IPS-18c (cell line): ENCODE measurements around the gene HRAS.
"Not testable (repeated sequence)": the region's sequence is repeated elsewhere in the genome, so short reads cannot be mapped to it uniquely, and the experiment has no call there.

Experiments
- H3K4me3 ChIP-seq: 2 replicates; pipeline ENCODE4 v1.7.0; 2013; ENCODE audit warnings: low read depth, mild to moderate bottlenecking, low read length, moderate library complexity; ENCODE audit not compliant: insufficient read depth
- H3K9me3 ChIP-seq: one replicate; pipeline ENCODE4 v1.6.1; 2013; ENCODE audit warnings: mild to moderate bottlenecking, low read length, moderate library complexity; ENCODE audit not compliant: control insufficient read depth, insufficient read depth

HRAS gene

DNA sequence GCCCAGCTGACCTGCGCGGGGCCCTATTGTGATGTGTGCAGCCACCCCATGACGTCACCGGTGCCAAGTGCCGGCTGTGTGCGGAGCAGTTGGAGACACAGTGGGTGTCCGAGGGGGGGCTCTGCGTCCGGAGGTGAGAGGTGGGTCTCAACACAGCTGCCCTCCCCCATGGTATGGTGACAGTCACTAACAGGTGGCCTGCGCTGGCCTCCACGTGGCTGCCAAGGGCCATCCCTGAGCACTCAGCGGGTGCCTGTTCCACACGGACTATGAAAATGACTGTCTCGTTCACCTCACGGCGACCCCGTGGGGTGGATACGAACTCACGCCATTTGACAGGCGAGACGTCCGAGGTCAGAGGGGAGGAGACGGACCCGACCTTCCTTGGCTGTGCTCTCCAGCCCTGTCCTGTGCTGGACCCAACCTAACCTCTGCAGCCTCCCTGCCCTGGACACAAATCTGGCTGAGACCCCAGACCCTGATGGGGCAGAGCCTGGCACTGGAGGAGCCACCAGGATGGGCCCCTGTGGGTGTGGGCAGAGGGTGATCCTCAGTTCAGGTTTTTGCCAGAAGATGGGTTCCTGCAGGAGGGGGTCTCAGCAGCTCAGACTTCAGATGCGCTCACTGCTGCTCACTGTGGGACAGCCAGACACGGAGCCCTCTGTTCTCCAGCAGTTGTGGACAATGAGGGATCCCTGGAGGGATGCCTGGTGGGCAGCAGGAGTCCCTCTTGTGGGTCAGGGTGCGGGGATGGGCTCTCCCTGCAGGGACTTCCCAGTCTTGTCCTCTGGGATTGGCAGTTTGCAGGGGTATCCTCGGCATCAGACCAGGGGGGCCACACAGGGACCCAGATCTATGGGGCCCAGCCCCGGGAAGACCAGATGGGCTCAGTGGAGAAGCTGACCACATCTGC, 6.3 kb downstream of the HRAS start:
- H3K4me3 ChIP-seq: no peak overlapping the region
- H3K9me3 ChIP-seq: no peaks in the 10 kb centered on the region

- Histone ChIP-seq H3K4me3 (no peak overlapping the region), H3K9me3 (no peaks in the 10 kb centered on the region)
Observed at GRCh38 chr11:528166-528814, 7.1 kb downstream of the HRAS start.

DNA sequence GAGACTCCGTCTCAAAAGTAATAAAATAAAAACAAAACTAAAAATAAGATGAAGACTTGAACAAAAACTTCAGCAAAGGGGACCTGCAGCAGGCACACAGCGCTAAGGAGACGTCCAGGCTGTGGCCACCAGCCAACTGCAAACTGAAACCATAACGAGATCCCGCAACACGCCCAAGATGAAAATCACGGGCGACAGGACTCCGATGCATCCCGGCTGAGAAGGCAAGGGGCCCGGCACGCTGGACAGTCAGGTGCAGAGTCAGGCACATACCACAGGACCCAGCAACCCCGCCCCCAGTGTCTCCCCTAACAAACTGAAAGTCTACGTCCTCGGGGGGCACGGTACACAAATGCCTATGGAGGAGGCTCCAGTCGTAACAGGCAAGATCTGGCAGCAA, 9.2 kb downstream of the HRAS start:
- Histone ChIP-seq H3K4me3 (no peak overlapping the region), H3K9me3 (no peaks in the 10 kb centered on the region)

DNA sequence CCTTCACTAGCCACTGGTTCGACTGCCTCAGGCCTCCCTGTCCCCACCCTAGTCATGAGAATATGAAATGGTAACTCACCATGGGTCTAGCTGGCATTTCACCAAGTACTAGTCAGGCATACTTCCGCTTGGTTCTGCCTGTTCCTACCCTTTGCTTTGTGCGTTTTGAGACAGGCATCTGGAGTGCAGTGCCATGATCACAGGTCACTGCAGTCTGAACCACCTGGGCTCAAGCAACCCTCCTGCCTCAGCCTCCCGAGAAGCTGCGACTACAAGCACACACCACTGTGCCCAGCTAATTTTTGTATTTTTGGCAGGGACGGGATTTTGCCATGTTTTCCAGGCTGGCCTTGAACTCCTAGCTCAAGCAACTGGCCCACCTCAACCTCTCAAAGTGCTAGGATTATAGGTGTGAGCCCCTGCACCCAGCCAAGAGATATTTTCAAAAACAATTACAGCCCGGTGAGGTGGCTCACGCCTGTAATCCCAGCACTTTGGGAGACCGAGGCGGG, 14.1 kb downstream of the HRAS start:
- H3K9me3 ChIP-seq: peaks cover 8% of the 10 kb centered on the region
- no peak overlapping the region for H3K4me3 ChIP-seq

GRCh38 chr11:520428-521176, 14.8 kb downstream of the HRAS start:
- Histone ChIP-seq H3K9me3 (peaks cover 8% of the 10 kb centered on the region), H3K4me3 (no peak overlapping the region)

GRCh38 chr11:518463-519202, 16.7 kb downstream of the HRAS start:
- H3K9me3 ChIP-seq: peaks cover 8% of the 10 kb centered on the region
- H3K4me3 ChIP-seq: peak overlapping the region; percentile 24; the same call in 1 of the 2 replicates

DNA sequence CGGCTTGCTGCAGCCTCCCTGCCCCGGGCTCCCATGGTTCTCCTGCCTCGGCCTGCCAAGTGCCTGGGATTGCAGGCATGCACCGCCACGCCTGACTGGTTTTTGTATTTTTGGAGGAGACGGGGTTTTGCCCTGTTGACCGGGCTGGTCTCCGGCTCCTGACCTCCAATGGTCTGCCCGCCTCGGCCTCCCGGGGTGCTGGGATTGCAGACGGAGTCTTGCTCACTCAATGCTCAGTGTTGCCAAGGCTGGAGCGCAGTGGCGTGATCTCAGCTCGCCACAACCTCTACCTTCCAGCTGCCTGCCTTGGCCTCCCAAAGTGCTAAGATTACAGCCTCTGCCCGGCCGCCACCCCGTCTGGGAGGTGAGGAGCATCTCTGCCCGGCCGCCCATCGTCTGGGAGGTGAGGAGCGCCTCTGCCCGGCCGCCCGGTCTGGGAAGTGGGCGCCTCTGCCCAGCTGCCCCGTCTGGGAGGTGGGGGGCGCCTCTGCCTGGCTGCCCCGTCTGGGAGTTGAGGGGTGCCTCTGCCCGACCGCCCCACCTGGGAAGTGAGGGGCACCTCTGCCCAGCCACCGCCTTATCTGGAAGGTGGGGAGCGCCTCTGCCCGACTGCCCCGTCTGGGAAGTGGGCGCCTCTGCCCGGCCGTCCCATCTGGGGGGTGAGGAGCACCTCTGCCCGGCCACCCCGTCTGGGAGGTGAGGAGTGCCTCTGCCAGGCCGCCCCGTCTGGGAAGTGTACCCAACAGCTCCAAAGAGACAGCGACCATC, 18.3 kb downstream of the HRAS start:
- H3K4me3 ChIP-seq: not testable (repeated sequence)

DNA sequence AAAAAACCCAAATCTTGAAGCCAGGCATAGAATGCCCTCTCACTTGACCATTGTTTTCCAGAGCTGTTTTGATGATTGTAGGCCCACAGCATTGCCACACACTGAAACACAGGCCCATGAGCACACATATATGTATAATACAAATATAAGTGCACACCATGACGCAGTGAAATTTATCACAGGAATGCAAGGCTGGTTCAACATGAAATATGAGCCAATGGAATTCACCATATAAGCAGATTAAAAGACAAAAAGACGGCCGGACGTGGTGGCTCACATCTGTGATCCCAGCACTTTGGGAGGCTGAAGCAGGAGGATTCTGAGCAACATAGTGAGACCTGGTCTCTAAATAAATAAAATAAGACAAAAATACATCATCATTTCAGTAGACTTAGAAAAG, 19.0 kb downstream of the HRAS start:
- Histone ChIP-seq H3K9me3 (peaks cover 8% of the 10 kb centered on the region), H3K4me3 (no peak overlapping the region)

More for the DNA sequence above, 18.3 kb downstream of the HRAS start:
- H3K9me3 ChIP-seq: not testable (repeated sequence)

DNA sequence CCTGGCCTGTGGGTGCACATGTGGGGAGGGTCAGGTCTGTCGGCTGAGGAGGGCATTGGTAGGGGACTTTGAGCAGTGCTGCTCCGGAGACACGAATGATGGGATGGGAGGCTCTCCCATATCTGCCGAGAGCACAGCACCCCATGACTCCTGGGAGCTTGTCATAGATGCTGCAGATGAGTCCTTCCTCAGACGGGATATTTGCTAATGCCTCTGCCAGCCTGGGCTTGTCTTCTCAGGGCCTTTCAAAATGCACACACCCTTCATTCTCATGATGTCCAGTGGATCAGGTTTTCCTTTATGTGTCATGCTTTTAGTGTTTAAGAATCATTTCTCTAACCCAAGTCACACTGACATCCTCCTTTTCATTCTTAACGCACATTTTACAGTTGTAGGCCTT, 20.2 kb downstream of the HRAS start:
- Histone ChIP-seq H3K9me3 (peaks cover 8% of the 10 kb centered on the region), H3K4me3 (no peak overlapping the region)

- peaks cover 8% of the 10 kb centered on the region for H3K9me3 ChIP-seq
Observed at GRCh38 chr11:514606-515005, 20.8 kb downstream of the HRAS start.

DNA sequence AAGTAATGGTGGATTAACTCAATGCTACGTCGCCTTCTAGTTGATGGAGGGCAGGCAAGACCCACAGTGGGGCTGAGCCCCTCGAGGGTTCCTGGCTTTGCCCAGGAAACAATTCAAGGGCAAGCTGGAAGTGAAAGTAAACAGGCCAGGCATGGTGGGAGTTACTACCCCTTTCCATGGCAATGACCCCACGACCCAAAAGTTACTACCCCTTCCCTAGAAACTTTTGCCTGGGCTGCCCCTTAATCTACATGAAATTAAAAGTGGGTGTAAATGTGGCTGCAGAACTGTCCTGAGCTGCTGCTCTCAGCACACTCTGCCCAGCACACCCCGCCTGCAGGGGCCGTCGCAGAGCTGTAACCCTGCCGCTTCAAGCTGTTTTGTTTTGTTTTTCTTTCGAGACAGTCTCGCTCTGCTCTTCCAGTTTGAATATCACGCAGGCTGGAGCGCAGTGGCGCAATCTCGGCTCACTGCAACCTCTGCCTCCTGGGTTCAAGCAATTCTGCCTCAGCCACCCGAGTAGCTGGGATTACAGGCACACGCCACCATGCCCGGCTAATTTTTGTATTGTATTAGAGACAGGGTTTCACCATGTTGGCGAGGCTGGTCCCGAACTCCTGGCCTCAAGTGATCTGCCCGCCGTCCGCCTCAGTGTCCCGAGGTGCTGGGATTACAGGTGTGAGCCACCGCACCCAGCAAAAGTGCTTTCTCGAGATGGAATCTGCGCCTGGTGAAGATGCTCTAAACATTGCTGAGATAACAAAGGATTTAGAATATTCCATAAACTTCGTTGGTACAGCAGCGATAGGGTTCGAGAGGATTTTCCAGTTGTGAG, 22.4 kb downstream of the HRAS start:
- Histone ChIP-seq H3K4me3 (no peak overlapping the region), H3K9me3 (peaks cover 4% of the 10 kb centered on the region)

More at GRCh38 chr11:514606-515005, 20.8 kb downstream of the HRAS start:
- no peak overlapping the region for H3K4me3 ChIP-seq

DNA sequence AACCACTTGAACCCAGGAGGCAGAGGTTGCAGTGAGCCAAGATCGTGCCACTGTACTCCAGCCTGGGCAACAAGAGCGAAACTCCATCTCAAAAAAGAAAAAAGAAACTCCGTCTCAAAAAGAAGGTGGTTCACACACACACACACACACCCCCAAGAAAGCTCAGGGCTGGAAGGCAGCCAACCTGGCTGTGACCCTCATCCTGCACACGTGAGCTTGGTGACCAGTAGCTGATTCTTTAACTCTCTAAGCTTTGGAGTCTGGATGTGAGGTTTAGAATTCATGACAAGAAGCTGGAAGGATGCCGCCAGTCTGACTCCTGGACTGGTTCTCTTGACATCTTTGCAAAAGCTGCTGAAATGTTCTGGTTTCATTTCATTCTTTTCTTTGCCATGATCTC, 26.4 kb downstream of the HRAS start:
- Histone ChIP-seq H3K4me3 (no peak overlapping the region), H3K9me3 (no peaks in the 10 kb centered on the region)

- Histone ChIP-seq H3K9me3 (no peaks in the 10 kb centered on the region), H3K4me3 (peak overlapping the region; percentile 83)
Observed at GRCh38 chr11:507727-508515, 27.5 kb downstream of the HRAS start.

- peak within 1 kb of the TSS; percentile 98 for H3K4me3 ChIP-seq
- no peaks in the 10 kb centered on the region for H3K9me3 ChIP-seq
Observed at GRCh38 chr11:506995-507726, 28.2 kb downstream of the HRAS start, which contains the start of gene RNH1. RNH1 (minus strand) TSS chr11:507242; CDS start chr11:502162, 5,080 bp downstream.
